Ishikawa (cell line): Measurements from ENCODE around the gene BLCAP.

Source experiments
- RAD21 ChIP-seq: IDR thresholded peaks from 2 replicates; pipeline ENCODE4 v1.6.1; 2012; ENCODE audit warnings: low read depth
- ZBTB7A ChIP-seq: IDR thresholded peaks from 2 replicates; pipeline ENCODE4 v1.6.1; 2012; ENCODE audit warnings: low read depth
- TF ChIP-seq, protein P1 (sequence below): IDR thresholded peaks from 2 replicates; pipeline ENCODE4 v1.6.1; 2012; ENCODE audit warnings: low read depth, mild to moderate bottlenecking
- TF ChIP-seq, protein P2 (sequence below): IDR thresholded peaks from 2 replicates; pipeline ENCODE4 v1.6.1; 2012

- TF ChIP-seq, protein P1, sequence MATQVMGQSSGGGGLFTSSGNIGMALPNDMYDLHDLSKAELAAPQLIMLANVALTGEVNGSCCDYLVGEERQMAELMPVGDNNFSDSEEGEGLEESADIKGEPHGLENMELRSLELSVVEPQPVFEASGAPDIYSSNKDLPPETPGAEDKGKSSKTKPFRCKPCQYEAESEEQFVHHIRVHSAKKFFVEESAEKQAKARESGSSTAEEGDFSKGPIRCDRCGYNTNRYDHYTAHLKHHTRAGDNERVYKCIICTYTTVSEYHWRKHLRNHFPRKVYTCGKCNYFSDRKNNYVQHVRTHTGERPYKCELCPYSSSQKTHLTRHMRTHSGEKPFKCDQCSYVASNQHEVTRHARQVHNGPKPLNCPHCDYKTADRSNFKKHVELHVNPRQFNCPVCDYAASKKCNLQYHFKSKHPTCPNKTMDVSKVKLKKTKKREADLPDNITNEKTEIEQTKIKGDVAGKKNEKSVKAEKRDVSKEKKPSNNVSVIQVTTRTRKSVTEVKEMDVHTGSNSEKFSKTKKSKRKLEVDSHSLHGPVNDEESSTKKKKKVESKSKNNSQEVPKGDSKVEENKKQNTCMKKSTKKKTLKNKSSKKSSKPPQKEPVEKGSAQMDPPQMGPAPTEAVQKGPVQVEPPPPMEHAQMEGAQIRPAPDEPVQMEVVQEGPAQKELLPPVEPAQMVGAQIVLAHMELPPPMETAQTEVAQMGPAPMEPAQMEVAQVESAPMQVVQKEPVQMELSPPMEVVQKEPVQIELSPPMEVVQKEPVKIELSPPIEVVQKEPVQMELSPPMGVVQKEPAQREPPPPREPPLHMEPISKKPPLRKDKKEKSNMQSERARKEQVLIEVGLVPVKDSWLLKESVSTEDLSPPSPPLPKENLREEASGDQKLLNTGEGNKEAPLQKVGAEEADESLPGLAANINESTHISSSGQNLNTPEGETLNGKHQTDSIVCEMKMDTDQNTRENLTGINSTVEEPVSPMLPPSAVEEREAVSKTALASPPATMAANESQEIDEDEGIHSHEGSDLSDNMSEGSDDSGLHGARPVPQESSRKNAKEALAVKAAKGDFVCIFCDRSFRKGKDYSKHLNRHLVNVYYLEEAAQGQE, result no peak
- no peak for TF ChIP-seq ZBTB7A
- no peak for TF ChIP-seq RAD21
- TF ChIP-seq, protein P2, sequence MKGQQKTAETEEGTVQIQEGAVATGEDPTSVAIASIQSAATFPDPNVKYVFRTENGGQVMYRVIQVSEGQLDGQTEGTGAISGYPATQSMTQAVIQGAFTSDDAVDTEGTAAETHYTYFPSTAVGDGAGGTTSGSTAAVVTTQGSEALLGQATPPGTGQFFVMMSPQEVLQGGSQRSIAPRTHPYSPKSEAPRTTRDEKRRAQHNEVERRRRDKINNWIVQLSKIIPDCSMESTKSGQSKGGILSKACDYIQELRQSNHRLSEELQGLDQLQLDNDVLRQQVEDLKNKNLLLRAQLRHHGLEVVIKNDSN, result no peak
These were observed 35.2 kb upstream of the BLCAP start for GRCh38 chr20:37562695-37563480.
